Muscle layer of colon (tissue), 2 donors: ENCODE data around the gene FCHSD1.

Experiments
- H3K27ac ChIP-seq: one replicate; pipeline ENCODE4 v1.7.0; 2013; ENCODE audit warnings: low read depth, mild to moderate bottlenecking, low read length, moderate library complexity
- H3K27me3 ChIP-seq, 2 donors: one replicate each; pipeline ENCODE4 v1.7.0; 2013; ENCODE audit warnings: low read length in 2 of 2, mild to moderate bottlenecking in 2 of 2; ENCODE audit not compliant: insufficient read depth in 2 of 2, control insufficient read depth in 1 of 2
- H3K36me3 ChIP-seq: one replicate; pipeline ENCODE4 v1.7.0; 2013; ENCODE audit warnings: mild to moderate bottlenecking, low read length; ENCODE audit not compliant: insufficient read depth
- H3K4me1 ChIP-seq: one replicate; pipeline ENCODE4 v1.7.0; 2013; ENCODE audit warnings: mild to moderate bottlenecking, low read length; ENCODE audit not compliant: insufficient read depth
- H3K4me3 ChIP-seq, 2 donors: one replicate each; pipeline ENCODE4 v1.7.0; 2013; ENCODE audit warnings: low read length in 2 of 2, low read depth in 1 of 2, mild to moderate bottlenecking in 1 of 2, moderate library complexity in 1 of 2
- H3K9ac ChIP-seq: one replicate; pipeline ENCODE4 v1.7.0; 2013; ENCODE audit warnings: low read length
- H3K9me3 ChIP-seq: one replicate; pipeline ENCODE4 v1.7.0; 2013; ENCODE audit warnings: mild to moderate bottlenecking, low read length
- donor health status: abdominal sarcoma.
- donor health status: Adenocarcinoma of cecum.

Gene FCHSD1

GRCh38 chr5:141655020-141655419 lies 3.8 kb upstream of the FCHSD1 start:
- peaks cover 9% of the 10 kb centered on the region for H3K36me3 ChIP-seq
- no peak overlapping the region for H3K27ac ChIP-seq
- H3K4me1 ChIP-seq = peaks cover 8% of the 10 kb centered on the region
- no peaks in the 10 kb centered on the region for H3K9me3 ChIP-seq
- no peak overlapping the region for H3K9ac ChIP-seq
- H3K4me3 ChIP-seq = no peak overlapping the region
- no peaks in the 10 kb centered on the region for H3K27me3 ChIP-seq

GRCh38 chr5:141654298-141654697 lies 3.1 kb upstream of the FCHSD1 start:
- Histone ChIP-seq H3K4me3 (no peak overlapping the region), H3K9ac (no peak overlapping the region), H3K4me1 (peaks cover 12% of the 10 kb centered on the region), H3K36me3 (peaks cover 9% of the 10 kb centered on the region), H3K27me3 (no peaks in the 10 kb centered on the region), H3K9me3 (no peaks in the 10 kb centered on the region), H3K27ac (no peak overlapping the region)

GRCh38 chr5:141651728-141652105 lies 499 bp upstream of the FCHSD1 start:
- H3K36me3 ChIP-seq = peaks cover 23% of the 10 kb centered on the region
- peaks cover 12% of the 10 kb centered on the region for H3K4me1 ChIP-seq
- H3K27me3 ChIP-seq = no peaks in the 10 kb centered on the region
- H3K4me3 ChIP-seq = peak overlapping the region; percentile 71 to 77
- H3K9ac ChIP-seq = no peak overlapping the region
- no peaks in the 10 kb centered on the region for H3K9me3 ChIP-seq
- no peak overlapping the region for H3K27ac ChIP-seq

- Histone ChIP-seq H3K36me3 (peaks cover 23% of the 10 kb centered on the region), H3K4me1 (peaks cover 12% of the 10 kb centered on the region), H3K9me3 (no peaks in the 10 kb centered on the region), H3K9ac (no peak overlapping the region), H3K27me3 (no peaks in the 10 kb centered on the region), H3K27ac (no peak overlapping the region), H3K4me3 (peak overlapping the region in 1 of 2 donors; percentile 71)
These were observed 1.2 kb downstream of the FCHSD1 start for GRCh38 chr5:141649972-141650371.

- Histone ChIP-seq H3K4me3 (no peak overlapping the region), H3K4me1 (peaks cover 12% of the 10 kb centered on the region), H3K9me3 (no peaks in the 10 kb centered on the region), H3K27ac (no peak overlapping the region), H3K9ac (no peak overlapping the region), H3K36me3 (peaks cover 23% of the 10 kb centered on the region), H3K27me3 (no peaks in the 10 kb centered on the region)
These were observed 2.0 kb downstream of the FCHSD1 start for GRCh38 chr5:141649056-141649688.

- Histone ChIP-seq H3K4me3 (no peak overlapping the region), H3K9me3 (no peaks in the 10 kb centered on the region), H3K4me1 (peaks cover 12% of the 10 kb centered on the region), H3K27ac (no peak overlapping the region), H3K36me3 (peaks cover 23% of the 10 kb centered on the region), H3K27me3 (no peaks in the 10 kb centered on the region), H3K9ac (no peak overlapping the region)
These were observed 3.4 kb downstream of the FCHSD1 start for GRCh38 chr5:141647851-141648250.

GRCh38 chr5:141647242-141647641 lies 4.0 kb downstream of the FCHSD1 start:
- Histone ChIP-seq H3K36me3 (peaks cover 23% of the 10 kb centered on the region), H3K27ac (no peak overlapping the region), H3K9ac (no peak overlapping the region), H3K4me1 (peaks cover 12% of the 10 kb centered on the region), H3K27me3 (no peaks in the 10 kb centered on the region), H3K9me3 (no peaks in the 10 kb centered on the region), H3K4me3 (no peak overlapping the region)

GRCh38 chr5:141646026-141646425 lies 5.2 kb downstream of the FCHSD1 start:
- Histone ChIP-seq H3K27me3 (no peaks in the 10 kb centered on the region), H3K4me3 (no peak overlapping the region), H3K9me3 (no peaks in the 10 kb centered on the region), H3K9ac (no peak overlapping the region), H3K27ac (no peak overlapping the region), H3K36me3 (peaks cover 24% of the 10 kb centered on the region), H3K4me1 (peaks cover 12% of the 10 kb centered on the region)

- no peak overlapping the region for H3K4me3 ChIP-seq
- peaks cover 18% of the 10 kb centered on the region for H3K36me3 ChIP-seq
- H3K27ac ChIP-seq = no peak overlapping the region
These were observed 9.5 kb downstream of the FCHSD1 start for GRCh38 chr5:141641634-141642267.

GRCh38 chr5:141640698-141641097 lies 10.5 kb downstream of the FCHSD1 start:
- H3K4me1 ChIP-seq = peaks cover 10% of the 10 kb centered on the region
- no peak overlapping the region for H3K27ac ChIP-seq
- H3K9me3 ChIP-seq = no peaks in the 10 kb centered on the region
- peaks cover 3 to 14% of the 10 kb centered on the region in 2 donors for H3K27me3 ChIP-seq
- no peak overlapping the region for H3K9ac ChIP-seq
- no peak overlapping the region for H3K4me3 ChIP-seq
- H3K36me3 ChIP-seq = peaks cover 10% of the 10 kb centered on the region

More at GRCh38 chr5:141641634-141642267, 9.5 kb downstream of the FCHSD1 start:
- Histone ChIP-seq H3K9ac (no peak overlapping the region), H3K9me3 (no peaks in the 10 kb centered on the region), H3K4me1 (peaks cover 6% of the 10 kb centered on the region), H3K27me3 (peaks cover 3 to 14% of the 10 kb centered on the region in 2 donors)

- Histone ChIP-seq H3K27me3 (peaks cover 3 to 14% of the 10 kb centered on the region in 2 donors), H3K36me3 (peaks cover 10% of the 10 kb centered on the region), H3K9me3 (no peaks in the 10 kb centered on the region), H3K4me3 (no peak overlapping the region), H3K27ac (no peak overlapping the region), H3K9ac (no peak overlapping the region), H3K4me1 (peaks cover 17% of the 10 kb centered on the region)
These were observed 11.2 kb downstream of the FCHSD1 start for GRCh38 chr5:141640051-141640415.
